ENCODE measurements around the gene TEX38.

DNA sequence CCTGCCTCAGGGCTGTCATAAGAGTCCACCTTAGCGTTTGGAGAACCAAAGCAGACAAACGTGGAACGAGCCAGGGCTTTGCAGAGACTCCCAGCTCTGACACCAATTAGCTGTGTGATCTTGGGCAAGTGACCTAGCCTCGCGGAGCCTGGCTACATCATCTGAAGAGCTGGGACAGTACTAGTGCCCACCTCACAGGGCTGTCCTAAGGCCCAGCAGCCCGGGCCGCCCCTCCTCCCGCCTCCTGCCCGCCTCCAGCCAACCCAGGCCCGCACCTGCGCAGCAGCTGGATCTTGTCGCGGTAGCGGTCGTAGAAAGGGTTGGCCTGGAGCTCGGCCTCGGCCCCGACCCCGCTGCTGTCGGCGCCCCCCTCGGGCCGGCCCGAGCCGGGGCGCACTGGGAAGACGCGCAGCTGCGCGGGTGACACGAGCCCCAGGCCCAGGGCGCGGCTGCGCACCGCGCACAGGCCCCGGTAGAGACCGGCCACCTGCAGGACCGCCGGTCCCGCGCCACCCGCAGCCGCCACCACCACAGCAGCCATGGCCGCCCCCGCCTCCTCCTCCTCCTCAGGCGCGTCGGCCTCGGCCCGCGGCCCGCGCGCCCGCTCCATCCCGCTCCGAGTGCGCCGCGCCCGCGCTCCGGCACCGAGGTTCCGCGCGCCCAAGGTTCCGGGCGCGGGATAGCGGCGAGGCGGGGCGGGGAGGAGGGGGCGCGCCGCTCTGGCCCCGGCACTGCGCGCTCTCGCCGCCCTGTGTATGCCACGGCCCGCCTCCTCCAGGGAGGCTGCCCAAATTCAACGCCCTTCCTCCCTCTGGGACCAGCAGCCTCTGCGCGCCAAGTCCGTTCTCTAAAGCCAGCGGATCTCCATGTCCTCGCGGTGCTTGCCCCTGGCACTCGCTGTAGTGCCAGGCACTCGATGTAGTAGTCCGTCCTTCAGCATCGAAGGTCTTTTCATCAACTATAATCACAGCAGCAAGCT is 3.6 kb upstream of the TEX38 start, which contains the start of gene ATPAF1:
- TF ChIP-seq, protein P1, sequence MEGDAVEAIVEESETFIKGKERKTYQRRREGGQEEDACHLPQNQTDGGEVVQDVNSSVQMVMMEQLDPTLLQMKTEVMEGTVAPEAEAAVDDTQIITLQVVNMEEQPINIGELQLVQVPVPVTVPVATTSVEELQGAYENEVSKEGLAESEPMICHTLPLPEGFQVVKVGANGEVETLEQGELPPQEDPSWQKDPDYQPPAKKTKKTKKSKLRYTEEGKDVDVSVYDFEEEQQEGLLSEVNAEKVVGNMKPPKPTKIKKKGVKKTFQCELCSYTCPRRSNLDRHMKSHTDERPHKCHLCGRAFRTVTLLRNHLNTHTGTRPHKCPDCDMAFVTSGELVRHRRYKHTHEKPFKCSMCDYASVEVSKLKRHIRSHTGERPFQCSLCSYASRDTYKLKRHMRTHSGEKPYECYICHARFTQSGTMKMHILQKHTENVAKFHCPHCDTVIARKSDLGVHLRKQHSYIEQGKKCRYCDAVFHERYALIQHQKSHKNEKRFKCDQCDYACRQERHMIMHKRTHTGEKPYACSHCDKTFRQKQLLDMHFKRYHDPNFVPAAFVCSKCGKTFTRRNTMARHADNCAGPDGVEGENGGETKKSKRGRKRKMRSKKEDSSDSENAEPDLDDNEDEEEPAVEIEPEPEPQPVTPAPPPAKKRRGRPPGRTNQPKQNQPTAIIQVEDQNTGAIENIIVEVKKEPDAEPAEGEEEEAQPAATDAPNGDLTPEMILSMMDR (IDR thresholded peaks at IDR 0.05; ENCODE audit: low read depth, low read length, poor library complexity, severe bottlenecking): no peak
- no peak for TF ChIP-seq EZH2phosphoT487 (IDR thresholded peaks at IDR 0.05; ENCODE audit: borderline replicate concordance, low read length)
